HepG2 (cell line): ENCODE data around the gene TEX19. TPM values are rescaled to one million over a fixed set of nuclear protein-coding genes. Genes with fewer than 3 reads are reported as not detected.

Source experiments
- BCL6 ChIP-seq: IDR thresholded peaks from 2 replicates; pipeline ENCODE4 v1.6.1; 2016; ENCODE audit warnings: missing genetic modification reagents, missing compliant biosample characterization
- RAD21 ChIP-seq: fragments of 450-650 bp; formaldehyde crosslinking; IDR thresholded peaks from 2 replicates; pipeline ENCODE4 v1.5.0; 2020; ENCODE audit warnings: mild to moderate bottlenecking
- SAP130 ChIP-seq: IDR thresholded peaks from 2 replicates; pipeline ENCODE4 v1.6.1; 2016; ENCODE audit warnings: low read depth
- SP140L ChIP-seq: sonication (generic); formaldehyde crosslinking; IDR thresholded peaks from 2 replicates; pipeline ENCODE4 v1.4.0; 2020; ENCODE audit warnings: missing genetic modification reagents, borderline replicate concordance
- TBX2 ChIP-seq: sonication (generic); formaldehyde crosslinking; IDR thresholded peaks from 2 replicates; pipeline ENCODE4 v1.5.0; 2020; ENCODE audit warnings: missing genetic modification reagents, mild to moderate bottlenecking, borderline replicate concordance
- TEAD3 ChIP-seq: optimal IDR thresholded peaks from 2 replicates; pipeline ENCODE3; 2016; ENCODE audit warnings: borderline replicate concordance
- ZBTB34 ChIP-seq: sonication (generic); formaldehyde crosslinking; IDR thresholded peaks from 2 replicates; pipeline ENCODE4 v1.8.0; 2022; ENCODE audit warnings: mild to moderate bottlenecking, missing genetic modification reagents
- ZBTB43 ChIP-seq: sonication (generic); formaldehyde crosslinking; conservative IDR thresholded peaks from 2 replicates; pipeline ENCODE4 v1.4.0; 2020; ENCODE audit warnings: missing genetic modification reagents
- ZC3H4 ChIP-seq: sonication (generic); formaldehyde crosslinking; IDR thresholded peaks from 2 replicates; pipeline ENCODE4 v1.4.0; 2020; ENCODE audit warnings: missing genetic modification reagents, borderline replicate concordance
- ZFAT ChIP-seq: sonication (generic); formaldehyde crosslinking; conservative IDR thresholded peaks from 2 replicates; pipeline ENCODE4 v1.8.1; 2023; ENCODE audit warnings: missing genetic modification reagents, inconsistent platforms
- ZSCAN25 ChIP-seq: sonication (generic); formaldehyde crosslinking; IDR thresholded peaks from 2 replicates; pipeline ENCODE4 v1.8.0; 2022; ENCODE audit warnings: mild to moderate bottlenecking, missing genetic modification reagents
- ZSCAN30 ChIP-seq: sonication (generic); formaldehyde crosslinking; IDR thresholded peaks from 2 replicates; pipeline ENCODE4 v1.5.0; 2020; ENCODE audit warnings: mild to moderate bottlenecking, missing genetic modification reagents
- polyA plus RNA-seq, 8 experiments: library from polyadenylated mRNA; depleted of rRNA in 3 of 8; stranded (reverse) in 7 of 8; unstranded in 1 of 8; fragments of >200 nt; fragmentation: Illumina TruSeq in 4 of 8; extraction: Trizol in 4 of 8; gene quantifications; 2 replicates each; pipeline versions ENCODE4 v1.2.1 to v1.2.3, GENCODE V29; 2011 to 2016; ENCODE audit warnings: low read depth in 4 of 8, missing spikeins in 1 of 8, mixed read lengths in 1 of 8; ENCODE audit not compliant: insufficient read depth in 1 of 8
- total RNA-seq, 5 experiments: library from RNA; depleted of rRNA; stranded (reverse); fragments of >200 nt; fragmentation: Illumina TruSeq; extraction: Trizol; gene quantifications; 2 replicates each; pipeline ENCODE4 v1.2.3, GENCODE V29; 2016; ENCODE audit warnings: low read depth in 1 of 5
- TF ChIP-seq, protein P1 (sequence below): sonication (generic); formaldehyde crosslinking; IDR thresholded peaks from 2 replicates; pipeline ENCODE4 v1.9.0; 2021; ENCODE audit warnings: missing genetic modification reagents, mild to moderate bottlenecking, borderline replicate concordance
- TF ChIP-seq, protein P2 (sequence below): sonication (generic); formaldehyde crosslinking; IDR thresholded peaks from 2 replicates; pipeline ENCODE4 v1.4.0; 2020; ENCODE audit warnings: mild to moderate bottlenecking, missing genetic modification reagents
- TF ChIP-seq, protein P3 (sequence below): sonication (generic); formaldehyde crosslinking; IDR thresholded peaks from 2 replicates; pipeline ENCODE4 v1.5.1; 2020; ENCODE audit warnings: mild to moderate bottlenecking, missing genetic modification reagents

Gene TEX19
- total and polyA plus RNA-seq, 2 of the 13 experiments (the other 11 are each of a cell fraction or from before 2014, with no cell fraction given) = 1.3 to 6.0 TPM

GRCh38 chr17:82351713-82352488 lies 7.1 kb upstream of the TEX19 start (continued):
- TF ChIP-seq, protein P1, sequence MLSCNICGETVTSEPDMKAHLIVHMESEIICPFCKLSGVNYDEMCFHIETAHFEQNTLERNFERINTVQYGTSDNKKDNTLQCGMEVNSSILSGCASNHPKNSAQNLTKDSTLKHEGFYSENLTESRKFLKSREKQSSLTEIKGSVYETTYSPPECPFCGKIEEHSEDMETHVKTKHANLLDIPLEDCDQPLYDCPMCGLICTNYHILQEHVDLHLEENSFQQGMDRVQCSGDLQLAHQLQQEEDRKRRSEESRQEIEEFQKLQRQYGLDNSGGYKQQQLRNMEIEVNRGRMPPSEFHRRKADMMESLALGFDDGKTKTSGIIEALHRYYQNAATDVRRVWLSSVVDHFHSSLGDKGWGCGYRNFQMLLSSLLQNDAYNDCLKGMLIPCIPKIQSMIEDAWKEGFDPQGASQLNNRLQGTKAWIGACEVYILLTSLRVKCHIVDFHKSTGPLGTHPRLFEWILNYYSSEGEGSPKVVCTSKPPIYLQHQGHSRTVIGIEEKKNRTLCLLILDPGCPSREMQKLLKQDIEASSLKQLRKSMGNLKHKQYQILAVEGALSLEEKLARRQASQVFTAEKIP (CRISPR knock-in tag) = no peak
- TF ChIP-seq ZBTB34 (no peak), BCL6 (CRISPR knock-in tag) (peak; percentile 30), ZSCAN25 (CRISPR knock-in tag) (no peak; the same call in 1 of the 2 replicates), SP140L (CRISPR knock-in tag) (no peak), ZFAT (CRISPR knock-in tag) (no peak), SAP130 (peak; percentile 74), ZC3H4 (CRISPR knock-in tag) (no peak), TBX2 (CRISPR knock-in tag) (peak; percentile 29; the same call in 1 of the 2 replicates), ZSCAN30 (no peak), TEAD3 (CRISPR knock-in tag) (peak; percentile 26), RAD21 (peak; percentile 99), ZBTB43 (CRISPR knock-in tag) (no peak)
- TF ChIP-seq, protein P2, sequence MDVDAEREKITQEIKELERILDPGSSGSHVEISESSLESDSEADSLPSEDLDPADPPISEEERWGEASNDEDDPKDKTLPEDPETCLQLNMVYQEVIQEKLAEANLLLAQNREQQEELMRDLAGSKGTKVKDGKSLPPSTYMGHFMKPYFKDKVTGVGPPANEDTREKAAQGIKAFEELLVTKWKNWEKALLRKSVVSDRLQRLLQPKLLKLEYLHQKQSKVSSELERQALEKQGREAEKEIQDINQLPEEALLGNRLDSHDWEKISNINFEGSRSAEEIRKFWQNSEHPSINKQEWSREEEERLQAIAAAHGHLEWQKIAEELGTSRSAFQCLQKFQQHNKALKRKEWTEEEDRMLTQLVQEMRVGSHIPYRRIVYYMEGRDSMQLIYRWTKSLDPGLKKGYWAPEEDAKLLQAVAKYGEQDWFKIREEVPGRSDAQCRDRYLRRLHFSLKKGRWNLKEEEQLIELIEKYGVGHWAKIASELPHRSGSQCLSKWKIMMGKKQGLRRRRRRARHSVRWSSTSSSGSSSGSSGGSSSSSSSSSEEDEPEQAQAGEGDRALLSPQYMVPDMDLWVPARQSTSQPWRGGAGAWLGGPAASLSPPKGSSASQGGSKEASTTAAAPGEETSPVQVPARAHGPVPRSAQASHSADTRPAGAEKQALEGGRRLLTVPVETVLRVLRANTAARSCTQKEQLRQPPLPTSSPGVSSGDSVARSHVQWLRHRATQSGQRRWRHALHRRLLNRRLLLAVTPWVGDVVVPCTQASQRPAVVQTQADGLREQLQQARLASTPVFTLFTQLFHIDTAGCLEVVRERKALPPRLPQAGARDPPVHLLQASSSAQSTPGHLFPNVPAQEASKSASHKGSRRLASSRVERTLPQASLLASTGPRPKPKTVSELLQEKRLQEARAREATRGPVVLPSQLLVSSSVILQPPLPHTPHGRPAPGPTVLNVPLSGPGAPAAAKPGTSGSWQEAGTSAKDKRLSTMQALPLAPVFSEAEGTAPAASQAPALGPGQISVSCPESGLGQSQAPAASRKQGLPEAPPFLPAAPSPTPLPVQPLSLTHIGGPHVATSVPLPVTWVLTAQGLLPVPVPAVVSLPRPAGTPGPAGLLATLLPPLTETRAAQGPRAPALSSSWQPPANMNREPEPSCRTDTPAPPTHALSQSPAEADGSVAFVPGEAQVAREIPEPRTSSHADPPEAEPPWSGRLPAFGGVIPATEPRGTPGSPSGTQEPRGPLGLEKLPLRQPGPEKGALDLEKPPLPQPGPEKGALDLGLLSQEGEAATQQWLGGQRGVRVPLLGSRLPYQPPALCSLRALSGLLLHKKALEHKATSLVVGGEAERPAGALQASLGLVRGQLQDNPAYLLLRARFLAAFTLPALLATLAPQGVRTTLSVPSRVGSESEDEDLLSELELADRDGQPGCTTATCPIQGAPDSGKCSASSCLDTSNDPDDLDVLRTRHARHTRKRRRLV = peak; percentile 68; the same call in 1 of the 2 replicates
- TF ChIP-seq, protein P3, sequence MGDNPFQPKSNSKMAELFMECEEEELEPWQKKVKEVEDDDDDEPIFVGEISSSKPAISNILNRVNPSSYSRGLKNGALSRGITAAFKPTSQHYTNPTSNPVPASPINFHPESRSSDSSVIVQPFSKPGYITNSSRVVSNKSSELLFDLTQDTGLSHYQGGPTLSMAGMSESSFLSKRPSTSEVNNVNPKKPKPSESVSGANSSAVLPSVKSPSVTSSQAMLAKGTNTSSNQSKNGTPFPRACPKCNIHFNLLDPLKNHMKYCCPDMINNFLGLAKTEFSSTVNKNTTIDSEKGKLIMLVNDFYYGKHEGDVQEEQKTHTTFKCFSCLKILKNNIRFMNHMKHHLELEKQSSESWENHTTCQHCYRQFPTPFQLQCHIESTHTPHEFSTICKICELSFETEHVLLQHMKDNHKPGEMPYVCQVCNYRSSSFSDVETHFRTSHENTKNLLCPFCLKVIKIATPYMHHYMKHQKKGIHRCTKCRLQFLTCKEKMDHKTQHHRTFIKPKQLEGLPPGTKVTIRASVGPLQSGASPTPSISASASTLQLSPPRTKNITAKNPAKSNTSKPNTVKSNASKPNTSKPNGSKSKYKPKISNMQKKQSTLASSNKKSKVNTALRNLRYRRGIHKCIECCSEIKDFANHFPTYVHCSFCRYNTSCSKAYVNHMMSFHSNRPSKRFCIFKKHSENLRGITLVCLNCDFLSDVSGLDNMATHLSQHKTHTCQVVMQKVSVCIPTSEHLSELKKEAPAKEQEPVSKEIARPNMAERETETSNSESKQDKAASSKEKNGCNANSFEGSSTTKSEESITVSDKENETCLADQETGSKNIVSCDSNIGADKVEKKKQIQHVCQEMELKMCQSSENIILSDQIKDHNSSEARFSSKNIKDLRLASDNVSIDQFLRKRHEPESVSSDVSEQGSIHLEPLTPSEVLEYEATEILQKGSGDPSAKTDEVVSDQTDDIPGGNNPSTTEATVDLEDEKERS (CRISPR knock-in tag) = 0 out of 2 replicates have a peak, but pooled peaks have one; percentile 60
